K562 (cell line): Measurements from ENCODE around the gene ZER1. TPM values are rescaled to one million over a fixed set of nuclear protein-coding genes. Genes with fewer than 3 reads are reported as not detected.
A peak's percentile ranks its signal among the peaks of the same experiment; 100 is the strongest.

Experiments used
- ASH1L ChIP-seq: fragments of 450-650 bp; IDR thresholded peaks from 2 replicates; pipeline ENCODE4 v1.6.1; 2018; ENCODE audit warnings: borderline replicate concordance, mild to moderate bottlenecking, low read depth; ENCODE audit not compliant: partially characterized antibody
- BRCA1 ChIP-seq, 2 experiments: fragments of 450-650 bp in 1 of 2; sonication (generic) in 1 of 2; formaldehyde crosslinking in 1 of 2; IDR thresholded peaks; 2 replicates each; pipeline versions ENCODE4 v1.5.0 to v1.6.1; 2017 to 2020; ENCODE audit warnings: mild to moderate bottlenecking in 1 of 2, missing genetic modification reagents in 1 of 2
- DDX20 ChIP-seq: fragments of 450-650 bp; IDR thresholded peaks from 2 replicates; pipeline ENCODE4 v1.6.1; 2016; ENCODE audit warnings: missing genetic modification characterization, low read depth, mild to moderate bottlenecking, missing compliant biosample characterization, moderate library complexity
- ETS2 ChIP-seq: IDR thresholded peaks from 2 replicates; pipeline ENCODE4 v1.6.1; 2016; ENCODE audit warnings: borderline replicate concordance, missing genetic modification characterization, mild to moderate bottlenecking, moderate library complexity, missing compliant biosample characterization; ENCODE audit not compliant: poor library complexity, severe bottlenecking
- FOXK1 ChIP-seq: sonication (generic); formaldehyde crosslinking; IDR thresholded peaks from 2 replicates; pipeline ENCODE4 v1.8.0; 2022; ENCODE audit warnings: missing genetic modification reagents, mild to moderate bottlenecking, borderline replicate concordance
- FOXP1 ChIP-seq: sonication (generic); formaldehyde crosslinking; IDR thresholded peaks from 2 replicates; pipeline ENCODE4 v1.8.0; 2022; ENCODE audit warnings: mild to moderate bottlenecking, missing genetic modification reagents
- KDM2B ChIP-seq: fragments of 250-450 bp; sonication (Bioruptor Pico); IDR thresholded peaks from 2 replicates; pipeline ENCODE4 v1.8.0; 2021; ENCODE audit warnings: mild to moderate bottlenecking, moderate library complexity
- MEF2A ChIP-seq: IDR thresholded peaks from 2 replicates; pipeline ENCODE4 v1.6.1; 2011; ENCODE audit warnings: low read depth, mild to moderate bottlenecking, low read length, moderate library complexity; ENCODE audit not compliant: control insufficient read depth
- SMARCC2 ChIP-seq: fragments of 450-650 bp; IDR thresholded peaks from 2 replicates; pipeline ENCODE4 v1.6.1; 2017; ENCODE audit warnings: antibody characterized with exemption, moderate library complexity, mild to moderate bottlenecking, low read depth
- TAF15 ChIP-seq: fragments of 200-400 bp; formaldehyde crosslinking; IDR thresholded peaks from 2 replicates; pipeline ENCODE4 v1.6.1; 2017; ENCODE audit warnings: mild to moderate bottlenecking, low read depth, low read length, moderate library complexity
- ZBTB33 ChIP-seq: sonication (generic); formaldehyde crosslinking; IDR thresholded peaks from 2 replicates; pipeline ENCODE4 v1.8.1; 2023; ENCODE audit warnings: mild to moderate bottlenecking, missing genetic modification reagents
- ZNF121 ChIP-seq: sonication (generic); formaldehyde crosslinking; conservative IDR thresholded peaks from 2 replicates; pipeline ENCODE4 v1.8.0; 2022; ENCODE audit warnings: missing genetic modification reagents
- polyA plus RNA-seq, 8 experiments: library from polyadenylated mRNA; depleted of rRNA in 4 of 8; stranded (reverse) in 5 of 8; unstranded in 3 of 8; fragments of >200 nt; fragmentation: Nextera tagmentation in 2 of 8; fragmentation: Illumina TruSeq in 1 of 8; extraction: Ambion mirVana in 2 of 8; extraction: Trizol in 1 of 8; gene quantifications; 2 replicates each; pipeline versions ENCODE4 v1.2.1 to v1.2.3, GENCODE V29; 2011 to 2014; ENCODE audit warnings: inconsistent platforms in 1 of 8, missing spikeins in 1 of 8
- total RNA-seq, 7 experiments: library from RNA; depleted of rRNA in 6 of 7; stranded (reverse); fragments of >200 nt in 6 of 7; fragmentation: Illumina TruSeq in 2 of 7; extraction: Trizol in 2 of 7; gene quantifications; 2 replicates each; pipeline versions ENCODE4 v1.2.1 to v1.2.3, GENCODE V29; 2011 to 2021; ENCODE audit warnings: low replicate concordance in 1 of 7
- TF ChIP-seq, protein P1 (sequence below), 2 experiments: IDR thresholded peaks; 2 replicates each; pipeline ENCODE4 v1.6.1; 2011; ENCODE audit warnings: borderline replicate concordance in 1 of 2, control low read depth in 1 of 2, low read depth in 1 of 2, low read length in 1 of 2, mild to moderate bottlenecking in 1 of 2, mixed read lengths in 1 of 2, moderate library complexity in 1 of 2; ENCODE audit not compliant: insufficient read depth in 1 of 2, insufficient read length in 1 of 2, poor library complexity in 1 of 2, severe bottlenecking in 1 of 2; ENCODE audit errors: extremely low read depth in 1 of 2
- TF ChIP-seq, protein P2 (sequence below): sonication (generic); formaldehyde crosslinking; IDR thresholded peaks from 2 replicates; pipeline ENCODE4 v1.8.0; 2022; ENCODE audit warnings: mild to moderate bottlenecking, missing genetic modification reagents, borderline replicate concordance
- TF ChIP-seq, protein P3 (sequence below): sonication (generic); formaldehyde crosslinking; IDR thresholded peaks from 2 replicates; pipeline ENCODE4 v1.8.1; 2023; ENCODE audit warnings: mild to moderate bottlenecking, missing genetic modification reagents, moderate library complexity
- TF ChIP-seq, protein P4 (sequence below): fragments of 450-650 bp; formaldehyde crosslinking; IDR thresholded peaks from 2 replicates; pipeline ENCODE4 v1.4.0; 2020; ENCODE audit warnings: mild to moderate bottlenecking, moderate library complexity

ZER1 gene
- total and polyA plus RNA-seq, 9 of the 15 experiments (the other 6 are each of a cell fraction or from before 2014, with no cell fraction given): 0.07 to 10.7 (median 6.2) TPM

DNA sequence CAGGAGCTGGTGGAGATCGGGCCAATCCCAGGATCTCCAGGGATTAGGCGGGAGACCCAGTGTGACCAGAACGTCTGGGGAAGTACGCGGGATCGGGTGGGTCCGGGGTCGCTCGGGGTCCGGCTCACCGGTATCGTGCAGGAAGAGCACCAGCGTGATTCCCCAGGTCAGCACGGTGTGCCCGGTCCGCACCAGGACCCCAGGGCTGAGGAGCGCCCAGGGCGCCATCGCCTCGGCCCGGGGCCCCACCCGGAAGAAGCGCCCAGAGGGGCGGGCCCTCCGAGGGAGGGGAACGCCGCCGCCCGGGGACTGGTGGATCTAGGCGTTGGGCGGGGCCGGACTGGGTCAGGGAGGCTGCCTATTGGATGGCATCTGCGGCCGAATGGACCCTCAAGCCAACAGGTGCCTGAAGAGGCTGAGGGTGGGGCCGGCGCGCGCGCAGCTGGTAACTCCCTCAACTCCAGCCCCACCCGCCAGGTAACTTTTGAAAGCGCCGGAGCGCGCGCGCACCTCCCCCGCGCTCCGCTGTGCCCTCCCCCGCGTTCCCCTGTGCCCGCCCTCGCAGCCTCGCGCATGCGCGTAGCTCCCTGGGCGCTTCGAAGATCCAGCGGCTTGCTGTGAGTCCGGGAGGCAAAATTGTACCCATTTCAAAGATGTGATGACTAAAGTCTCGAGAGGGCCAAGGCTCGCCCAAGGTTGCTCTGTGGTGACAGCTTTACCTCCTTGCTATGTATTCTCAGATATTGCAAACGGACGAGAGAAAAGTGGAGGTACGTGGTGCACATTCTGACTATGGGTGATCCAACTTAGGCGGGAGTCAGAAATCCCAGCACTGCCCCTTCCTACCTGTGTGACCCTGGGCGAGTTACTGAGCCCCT, 47.6 kb downstream of the ZER1 start, which contains the start of gene ZDHHC12 (continued):
- TF ChIP-seq, protein P1, sequence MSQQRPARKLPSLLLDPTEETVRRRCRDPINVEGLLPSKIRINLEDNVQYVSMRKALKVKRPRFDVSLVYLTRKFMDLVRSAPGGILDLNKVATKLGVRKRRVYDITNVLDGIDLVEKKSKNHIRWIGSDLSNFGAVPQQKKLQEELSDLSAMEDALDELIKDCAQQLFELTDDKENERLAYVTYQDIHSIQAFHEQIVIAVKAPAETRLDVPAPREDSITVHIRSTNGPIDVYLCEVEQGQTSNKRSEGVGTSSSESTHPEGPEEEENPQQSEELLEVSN (IDR thresholded peaks at IDR 0.05; ENCODE audit: borderline replicate concordance in 1 of 2, extremely low read depth in 1 of 2, insufficient read depth in 1 of 2, insufficient read length in 1 of 2, low read depth in 1 of 2, low read length in 1 of 2, poor library complexity in 1 of 2, severe bottlenecking in 1 of 2): peak; percentile 35 to 72
- TF ChIP-seq ZNF121 (no peak), SMARCC2 (peak; percentile 46; the same call in 1 of the 2 replicates), FOXP1 (CRISPR knock-in tag) (peak; percentile 10; the same call in 1 of the 2 replicates), DDX20 (tag) (no peak), MEF2A (0 out of 2 replicates have a peak, but pooled peaks have one; percentile 1), FOXK1 (CRISPR knock-in tag) (no peak), ZBTB33 (no peak), BRCA1 (IDR thresholded peaks at IDR 0.05) (no peak), BRCA1 (CRISPR knock-in tag; IDR thresholded peaks at IDR 0.05) (no peak), ETS2 (tag) (no peak), ASH1L (peak; percentile 47), TAF15 (no peak), KDM2B (CRISPR knock-in tag) (no peak)
- TF ChIP-seq, protein P2, sequence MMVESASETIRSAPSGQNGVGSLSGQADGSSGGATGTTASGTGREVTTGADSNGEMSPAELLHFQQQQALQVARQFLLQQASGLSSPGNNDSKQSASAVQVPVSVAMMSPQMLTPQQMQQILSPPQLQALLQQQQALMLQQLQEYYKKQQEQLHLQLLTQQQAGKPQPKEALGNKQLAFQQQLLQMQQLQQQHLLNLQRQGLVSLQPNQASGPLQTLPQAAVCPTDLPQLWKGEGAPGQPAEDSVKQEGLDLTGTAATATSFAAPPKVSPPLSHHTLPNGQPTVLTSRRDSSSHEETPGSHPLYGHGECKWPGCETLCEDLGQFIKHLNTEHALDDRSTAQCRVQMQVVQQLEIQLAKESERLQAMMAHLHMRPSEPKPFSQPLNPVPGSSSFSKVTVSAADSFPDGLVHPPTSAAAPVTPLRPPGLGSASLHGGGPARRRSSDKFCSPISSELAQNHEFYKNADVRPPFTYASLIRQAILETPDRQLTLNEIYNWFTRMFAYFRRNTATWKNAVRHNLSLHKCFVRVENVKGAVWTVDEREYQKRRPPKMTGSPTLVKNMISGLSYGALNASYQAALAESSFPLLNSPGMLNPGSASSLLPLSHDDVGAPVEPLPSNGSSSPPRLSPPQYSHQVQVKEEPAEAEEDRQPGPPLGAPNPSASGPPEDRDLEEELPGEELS (CRISPR knock-in tag): no peak; the same call in 1 of the 2 replicates
- TF ChIP-seq, protein P3, sequence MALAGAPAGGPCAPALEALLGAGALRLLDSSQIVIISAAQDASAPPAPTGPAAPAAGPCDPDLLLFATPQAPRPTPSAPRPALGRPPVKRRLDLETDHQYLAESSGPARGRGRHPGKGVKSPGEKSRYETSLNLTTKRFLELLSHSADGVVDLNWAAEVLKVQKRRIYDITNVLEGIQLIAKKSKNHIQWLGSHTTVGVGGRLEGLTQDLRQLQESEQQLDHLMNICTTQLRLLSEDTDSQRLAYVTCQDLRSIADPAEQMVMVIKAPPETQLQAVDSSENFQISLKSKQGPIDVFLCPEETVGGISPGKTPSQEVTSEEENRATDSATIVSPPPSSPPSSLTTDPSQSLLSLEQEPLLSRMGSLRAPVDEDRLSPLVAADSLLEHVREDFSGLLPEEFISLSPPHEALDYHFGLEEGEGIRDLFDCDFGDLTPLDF (CRISPR knock-in tag): peak; percentile 96
- TF ChIP-seq, protein P4, sequence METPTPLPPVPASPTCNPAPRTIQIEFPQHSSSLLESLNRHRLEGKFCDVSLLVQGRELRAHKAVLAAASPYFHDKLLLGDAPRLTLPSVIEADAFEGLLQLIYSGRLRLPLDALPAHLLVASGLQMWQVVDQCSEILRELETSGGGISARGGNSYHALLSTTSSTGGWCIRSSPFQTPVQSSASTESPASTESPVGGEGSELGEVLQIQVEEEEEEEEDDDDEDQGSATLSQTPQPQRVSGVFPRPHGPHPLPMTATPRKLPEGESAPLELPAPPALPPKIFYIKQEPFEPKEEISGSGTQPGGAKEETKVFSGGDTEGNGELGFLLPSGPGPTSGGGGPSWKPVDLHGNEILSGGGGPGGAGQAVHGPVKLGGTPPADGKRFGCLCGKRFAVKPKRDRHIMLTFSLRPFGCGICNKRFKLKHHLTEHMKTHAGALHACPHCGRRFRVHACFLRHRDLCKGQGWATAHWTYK (CRISPR knock-in tag): peak; percentile 29; the same call in 1 of the 2 replicates
